Hematopoietic multipotent progenitor cell treated with erythropoietin and hydrocortisone succinate and interleukin-3 and kit ligand, for 4 days (in vitro differentiated cells): ENCODE data around the gene AFMID.
A peak's percentile ranks its signal among the peaks of the same experiment; 100 is the strongest.
"Not testable (repeated sequence)": the region's sequence is repeated elsewhere in the genome, so short reads cannot be mapped to it uniquely, and the experiment has no call there.

Source experiments
- DNase-seq: peaks from one replicate; pipeline ENCODE4 v3.0.0-alpha.2; 2015

The AFMID gene, protein sequence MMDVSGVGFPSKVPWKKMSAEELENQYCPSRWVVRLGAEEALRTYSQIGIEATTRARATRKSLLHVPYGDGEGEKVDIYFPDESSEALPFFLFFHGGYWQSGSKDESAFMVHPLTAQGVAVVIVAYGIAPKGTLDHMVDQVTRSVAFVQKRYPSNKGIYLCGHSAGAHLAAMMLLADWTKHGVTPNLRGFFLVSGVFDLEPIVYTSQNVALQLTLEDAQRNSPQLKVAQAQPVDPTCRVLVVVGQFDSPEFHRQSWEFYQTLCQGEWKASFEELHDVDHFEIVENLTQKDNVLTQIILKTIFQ

DNA sequence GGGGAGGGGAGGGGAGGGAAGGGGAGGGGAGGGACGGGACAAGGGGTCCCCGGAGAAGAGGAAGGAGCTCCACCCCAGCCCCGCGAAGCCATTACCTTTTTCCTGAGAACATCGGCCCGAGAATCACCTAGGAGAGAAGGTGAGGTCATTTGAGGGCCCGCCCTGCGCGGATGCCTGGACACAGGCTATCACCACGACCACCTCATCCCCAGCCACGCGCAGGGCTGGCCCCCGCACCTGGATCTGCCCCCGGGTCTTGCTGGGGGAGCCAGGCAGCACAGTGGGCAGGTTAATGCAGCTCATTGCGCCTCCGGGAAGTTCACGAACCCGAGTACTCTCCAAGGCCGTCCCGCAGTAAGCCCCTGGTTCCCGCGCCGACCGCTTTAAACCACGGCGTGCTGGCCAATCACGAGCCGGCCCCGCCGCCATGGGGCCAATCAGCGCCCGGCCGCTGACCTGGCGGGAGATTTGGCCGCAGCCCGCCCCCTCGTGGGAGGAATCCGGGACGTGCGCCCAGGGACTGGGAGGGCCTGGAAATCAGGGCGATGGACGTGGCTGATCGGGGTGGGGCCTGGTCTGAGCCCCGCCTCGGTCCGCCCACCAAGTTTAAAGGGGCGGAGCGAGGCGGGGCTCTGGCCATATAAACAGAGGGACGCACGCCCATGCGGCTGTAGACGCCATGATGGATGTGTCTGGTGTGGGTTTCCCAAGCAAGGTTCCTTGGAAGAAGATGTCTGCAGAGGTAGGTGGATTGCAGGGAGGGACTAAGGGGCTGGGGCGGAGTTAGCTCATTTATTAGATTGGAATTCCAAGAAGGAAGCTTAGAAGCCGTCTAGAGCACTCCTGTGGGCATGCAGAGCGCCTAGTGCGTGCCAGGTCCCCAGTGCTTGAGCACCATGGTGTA lies at the start of gene AFMID, which contains the start of gene TK1:
Gene AFMID, plus strand, starts transcription at position 671 of the 904 bp plus-strand sequence. Its CDS starts 9 bp downstream, at position 680.
Gene TK1, minus strand, starts transcription at position 361 of the 904 bp plus-strand sequence. Its CDS starts 58 bp downstream, at position 303.
- peak; percentile 99 for DNase-seq

DNA sequence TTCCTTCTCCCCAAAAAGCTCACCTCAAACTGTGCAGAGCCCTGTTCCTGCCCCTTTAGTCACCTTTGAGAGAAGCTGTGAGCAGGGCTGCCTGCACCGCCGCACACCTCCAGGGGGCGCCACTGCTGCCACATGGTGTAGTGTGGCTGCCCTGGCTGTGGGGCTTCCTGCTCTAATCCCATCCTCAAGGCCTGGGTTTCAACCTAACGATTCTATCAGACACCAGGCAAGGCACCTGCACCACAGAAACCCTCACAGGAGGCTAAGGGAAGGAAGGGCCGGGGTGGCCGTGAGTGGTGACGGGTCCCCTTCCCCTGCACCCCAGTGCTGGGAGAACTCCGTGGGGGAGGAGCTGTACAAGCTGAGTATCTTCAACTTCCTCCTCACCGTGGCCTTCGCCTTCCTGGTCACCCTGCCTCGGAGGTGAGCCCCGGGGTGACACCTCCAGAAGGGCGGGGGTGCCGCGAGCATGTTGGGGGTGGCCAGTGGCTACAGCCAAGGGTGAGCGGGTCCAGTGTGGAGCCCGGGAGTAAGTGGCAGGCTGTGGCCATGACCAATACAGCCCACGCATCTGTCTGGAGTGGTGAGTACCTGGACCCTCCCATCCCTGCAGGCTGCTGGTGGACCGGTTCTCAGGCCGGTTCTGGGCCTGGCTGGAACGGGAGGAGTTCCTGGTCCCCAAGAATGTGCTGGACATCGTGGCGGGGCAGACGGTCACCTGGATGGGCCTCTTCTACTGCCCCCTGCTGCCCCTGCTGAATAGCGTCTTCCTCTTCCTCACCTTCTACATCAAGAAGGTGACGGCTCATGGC lies 49.6 kb upstream of the AFMID start:
- peak; percentile 71 for DNase-seq

DNA sequence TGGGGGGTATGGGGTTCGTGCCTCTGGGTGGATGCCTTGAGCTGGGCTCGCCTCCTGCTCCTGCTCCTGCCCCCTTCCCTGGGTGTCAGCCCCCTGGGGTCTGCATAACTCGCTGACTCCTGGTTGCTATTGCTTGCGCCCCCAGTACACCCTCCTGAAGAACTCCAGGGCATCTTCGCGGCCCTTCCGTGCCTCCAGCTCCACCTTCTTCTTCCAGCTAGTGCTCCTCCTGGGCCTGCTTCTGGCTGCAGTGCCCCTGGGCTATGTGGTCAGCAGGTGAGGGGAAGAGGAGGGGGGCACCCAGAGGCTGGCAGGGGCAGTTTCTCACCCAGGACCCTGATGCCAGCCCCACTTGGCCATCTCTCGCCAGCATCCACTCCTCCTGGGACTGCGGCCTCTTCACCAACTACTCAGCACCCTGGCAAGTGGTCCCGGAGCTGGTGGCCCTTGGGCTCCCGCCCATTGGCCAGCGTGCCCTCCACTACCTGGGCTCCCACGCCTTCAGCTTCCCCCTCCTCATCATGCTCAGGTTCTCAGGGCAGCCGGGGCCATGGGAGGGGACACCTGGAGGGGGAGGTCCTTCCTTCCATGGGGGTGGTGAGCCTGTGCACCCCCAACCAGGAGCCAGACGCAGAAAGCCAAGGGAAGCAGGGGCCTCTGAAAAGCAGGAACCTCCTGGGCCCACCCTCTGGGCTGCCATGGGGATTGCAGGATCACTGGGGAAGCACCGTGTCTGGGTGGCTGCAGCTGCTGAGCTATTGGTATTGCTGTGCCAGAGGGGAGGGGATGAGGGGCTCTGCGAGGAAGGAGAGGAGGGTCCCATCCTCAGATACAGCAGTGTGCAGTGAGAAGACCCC lies 48.7 kb upstream of the AFMID start:
- DNase-seq = no peak

DNA sequence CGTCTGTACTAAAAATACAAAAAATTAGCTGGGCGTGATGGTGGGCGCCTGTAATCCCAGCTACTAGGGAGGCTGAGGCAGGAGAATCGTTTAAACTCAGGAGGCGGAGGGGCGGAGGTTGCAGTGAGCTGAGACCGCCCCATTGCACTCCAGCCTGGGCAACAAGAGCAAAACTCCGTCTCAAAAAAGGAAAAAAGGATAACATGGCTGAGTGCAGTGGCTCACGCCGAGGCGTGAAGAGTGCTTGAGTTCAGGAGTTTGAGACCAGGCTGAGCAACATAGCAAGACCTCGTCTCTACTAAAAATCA lies 47.3 kb upstream of the AFMID start:
- not testable (repeated sequence) for DNase-seq

DNA sequence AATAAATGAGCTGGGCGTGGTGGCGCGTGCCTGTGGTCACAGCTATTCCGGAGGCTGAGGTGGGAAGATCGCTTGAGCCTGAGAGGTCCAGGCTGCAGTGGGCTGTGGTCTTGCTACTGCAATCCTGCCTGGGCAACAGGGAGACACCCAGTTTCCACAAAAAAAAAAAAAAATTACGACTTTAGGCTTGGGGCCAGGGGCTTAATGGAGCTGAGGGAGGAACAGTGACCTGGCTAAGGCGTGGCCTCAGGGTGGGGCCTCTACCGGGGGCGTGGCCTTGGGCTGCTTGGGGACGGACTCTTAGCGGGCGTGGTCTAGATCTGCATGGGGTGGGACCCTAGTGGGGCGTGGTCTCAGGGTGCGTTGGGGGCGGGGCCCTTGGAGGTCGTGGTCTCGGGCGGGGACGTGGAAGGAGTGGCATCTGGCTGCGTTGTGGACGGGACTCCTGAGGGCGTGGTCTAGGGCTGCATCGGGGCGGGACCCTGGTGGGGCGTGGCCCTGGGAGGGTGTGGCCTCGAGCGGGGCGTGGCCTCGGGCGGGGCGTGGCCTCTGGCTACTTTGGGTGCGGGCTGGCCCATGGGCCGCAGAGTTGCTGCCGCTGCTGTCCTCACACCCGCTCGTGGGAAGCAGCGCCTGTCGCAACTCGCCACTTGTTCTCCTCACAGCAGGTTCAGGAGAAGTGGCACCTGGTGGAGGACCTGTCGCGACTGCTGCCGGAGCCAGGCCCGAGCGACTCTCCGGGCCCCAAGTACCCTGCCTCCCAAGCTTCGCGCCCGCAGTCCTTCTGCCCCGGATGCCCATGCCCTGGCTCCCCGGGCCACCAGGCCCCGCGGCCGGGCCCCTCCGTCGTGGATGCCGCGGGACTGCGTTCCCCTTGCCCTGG lies 46.8 kb upstream of the AFMID start:
- peak; percentile 100 for DNase-seq

DNA sequence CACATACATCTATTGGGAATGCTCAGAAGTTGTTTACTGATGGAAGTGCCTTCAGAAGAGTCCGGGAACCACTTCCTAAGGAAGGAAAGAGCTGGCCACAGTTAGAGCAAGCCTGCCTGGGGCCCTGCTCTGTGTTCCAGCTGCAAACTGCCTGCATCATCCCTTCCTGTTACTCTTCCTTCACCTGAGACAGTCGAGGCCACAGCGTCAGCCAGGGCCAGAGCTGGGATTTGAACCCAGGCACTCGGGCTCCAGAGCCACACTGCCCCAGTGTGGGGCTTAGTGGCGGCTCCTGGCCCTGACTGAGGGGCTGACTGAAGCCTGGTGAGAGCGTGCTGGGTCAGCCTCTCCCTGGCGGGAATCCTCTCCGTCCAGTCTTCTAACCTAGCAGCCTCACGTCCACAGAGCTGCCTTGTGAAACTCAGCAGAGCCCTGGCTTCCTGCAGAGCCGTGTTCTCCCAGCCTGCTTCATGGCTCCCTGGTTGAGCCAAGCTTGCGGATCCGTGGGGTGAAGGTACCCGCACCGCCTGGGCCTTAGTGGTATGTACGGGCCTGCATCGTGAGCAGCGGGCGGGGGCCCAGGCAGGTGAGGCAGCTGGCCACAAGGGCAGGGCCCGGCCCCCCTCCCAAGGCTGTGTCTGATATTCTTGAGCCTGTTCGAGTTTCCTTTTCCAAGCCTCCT lies 45.6 kb upstream of the AFMID start:
- DNase-seq = no peak

DNA sequence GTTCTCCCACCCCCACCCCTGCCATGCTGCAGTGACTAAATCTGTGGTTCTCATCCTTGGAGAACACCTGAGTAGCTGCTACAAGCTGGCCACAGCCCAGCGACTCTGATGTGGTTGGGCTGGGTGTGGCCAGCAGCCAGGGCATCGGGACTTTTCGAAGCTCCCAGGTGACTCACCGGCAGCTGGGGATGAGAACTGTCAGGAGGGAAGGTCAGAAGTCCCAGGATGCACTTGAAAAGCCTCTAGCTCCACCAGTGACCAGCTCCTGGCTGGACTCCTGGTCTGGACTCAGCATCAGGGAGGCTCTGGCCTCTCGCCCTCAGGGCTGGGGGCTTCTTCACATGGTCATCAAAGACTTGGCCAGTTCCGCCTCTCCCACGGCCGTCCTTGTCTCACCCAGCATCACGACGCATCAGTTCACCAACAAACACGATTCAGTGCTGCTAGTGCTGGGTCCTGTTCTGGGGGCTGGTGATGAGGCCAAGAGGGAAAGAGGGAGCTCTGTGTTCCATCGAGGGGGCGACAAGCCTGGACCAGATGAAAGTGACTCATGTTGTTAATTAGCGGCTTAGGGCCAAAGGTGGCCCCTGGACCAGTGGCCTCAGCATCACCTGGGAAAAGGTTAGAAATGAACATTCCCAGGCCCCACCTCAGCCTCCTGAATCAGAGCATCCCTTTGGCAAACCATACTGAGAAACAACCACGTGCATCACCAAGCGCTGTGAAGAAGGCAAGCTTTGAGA lies 44.9 kb upstream of the AFMID start:
- DNase-seq = no peak

DNA sequence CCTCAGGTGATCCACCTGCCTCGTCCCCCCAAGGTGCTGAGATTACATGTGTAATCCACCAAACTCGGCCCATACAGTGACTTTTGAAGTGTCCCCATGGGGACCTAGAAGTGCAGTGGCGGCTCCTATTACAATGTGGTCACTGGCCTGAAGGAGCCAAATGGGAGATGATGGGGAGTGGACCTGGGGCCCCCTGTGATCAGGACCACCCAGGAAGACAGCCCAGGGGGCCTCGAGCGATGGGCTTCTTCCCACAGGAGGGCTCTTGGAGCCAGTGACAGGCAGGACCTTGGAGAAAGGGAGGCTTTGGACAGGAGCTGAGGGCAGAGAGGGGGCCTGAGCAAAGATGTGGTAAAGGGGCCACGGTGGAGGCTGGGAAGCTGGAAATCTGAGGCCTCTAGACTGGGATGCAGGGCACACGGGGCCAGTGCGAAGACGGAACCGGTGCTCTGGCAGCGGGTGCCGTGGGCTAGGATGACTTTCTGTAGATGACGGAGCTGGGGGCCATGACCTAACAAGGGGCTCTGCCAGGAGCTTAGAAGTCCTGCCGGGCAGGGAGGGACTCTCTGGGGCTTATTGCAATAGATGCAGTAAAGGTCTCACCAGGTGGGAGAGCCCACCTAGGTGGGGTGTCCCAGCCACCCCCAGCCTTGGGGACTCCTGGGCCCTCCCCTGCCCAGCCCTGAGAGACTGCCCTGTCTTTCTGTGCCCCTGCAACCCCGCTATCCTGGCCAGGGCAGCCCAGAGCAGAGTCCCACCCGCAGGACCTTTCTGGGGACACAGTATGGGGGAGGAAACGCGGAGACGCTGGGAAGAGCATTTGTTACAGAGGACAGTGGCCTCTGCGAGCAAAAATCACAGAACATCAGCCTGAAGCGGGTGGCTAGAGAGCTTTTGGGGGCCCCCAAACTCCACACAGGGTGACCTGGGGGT lies 43.7 kb upstream of the AFMID start:
- no peak for DNase-seq

DNA sequence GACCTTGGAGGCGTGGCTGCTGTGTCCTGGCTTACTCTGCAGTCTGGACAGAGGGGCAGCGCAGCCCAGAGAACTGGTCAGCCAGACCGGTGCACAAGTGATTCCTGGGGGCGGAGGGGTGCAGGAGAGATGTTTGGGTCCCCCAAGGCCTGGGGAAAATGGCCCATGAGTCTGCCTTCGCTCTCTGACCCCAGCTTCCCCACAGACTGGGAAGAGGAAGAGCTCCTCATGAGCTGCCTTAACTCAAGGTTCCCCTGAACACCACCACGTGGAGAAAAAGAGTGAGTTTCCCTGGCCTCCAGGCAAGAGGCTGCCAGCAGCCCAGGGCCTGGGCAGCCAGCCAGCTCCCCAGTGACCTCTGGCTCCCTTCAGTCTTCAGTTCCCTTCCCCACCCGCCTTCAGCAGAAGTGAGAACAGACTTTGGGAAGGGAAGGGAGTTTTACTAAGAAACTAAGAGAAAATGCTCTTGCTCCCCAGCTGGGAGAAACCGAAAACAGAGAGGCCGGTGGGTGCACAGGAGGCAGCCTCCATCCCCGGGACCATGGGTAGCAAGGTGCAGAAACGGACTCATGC lies 42.9 kb upstream of the AFMID start:
- DNase-seq = peak; percentile 91

DNA sequence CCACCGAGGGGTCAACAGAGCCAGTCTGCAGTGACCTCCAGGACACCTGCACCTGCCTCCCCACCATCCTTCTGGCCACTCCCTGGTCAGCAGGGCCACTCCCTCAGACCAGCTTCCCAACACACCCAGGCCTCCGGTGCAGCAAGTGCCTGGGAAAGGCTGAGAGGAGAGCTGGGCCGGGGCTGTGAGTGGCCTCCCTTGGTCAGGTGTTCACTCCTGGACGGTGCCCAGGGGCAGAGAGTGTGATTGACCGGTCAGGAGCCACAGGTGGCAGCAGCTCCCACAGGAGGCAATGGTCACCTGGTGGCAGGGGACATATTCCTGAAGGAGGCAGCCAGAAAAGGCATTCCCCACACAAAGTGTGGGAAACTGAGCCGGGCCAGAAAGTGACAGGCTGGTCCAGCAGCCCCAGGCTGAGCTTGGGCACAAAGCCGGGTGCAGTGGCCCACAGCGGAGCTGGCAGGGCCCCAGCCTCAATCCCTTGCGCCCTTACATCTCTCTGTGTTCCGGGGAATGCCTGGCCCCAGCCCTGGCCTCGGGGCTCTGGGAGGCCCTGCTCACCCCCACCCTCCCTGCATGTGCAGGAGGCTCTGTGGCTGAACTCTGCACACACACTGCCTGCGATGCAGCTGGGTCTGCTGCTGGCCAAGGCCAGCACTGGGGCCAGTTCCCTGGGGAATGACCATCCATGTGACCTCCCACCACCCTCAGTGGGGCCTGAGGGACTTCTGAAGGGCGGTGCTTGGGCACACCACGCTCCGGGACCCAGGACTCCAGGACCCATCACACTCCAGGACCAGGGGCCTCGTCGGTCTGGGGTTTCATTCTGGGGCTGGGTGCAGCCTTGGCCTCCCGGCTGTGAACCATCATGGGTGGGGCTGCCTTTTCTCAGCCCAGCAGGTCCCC lies 42.2 kb upstream of the AFMID start:
- no peak for DNase-seq

DNA sequence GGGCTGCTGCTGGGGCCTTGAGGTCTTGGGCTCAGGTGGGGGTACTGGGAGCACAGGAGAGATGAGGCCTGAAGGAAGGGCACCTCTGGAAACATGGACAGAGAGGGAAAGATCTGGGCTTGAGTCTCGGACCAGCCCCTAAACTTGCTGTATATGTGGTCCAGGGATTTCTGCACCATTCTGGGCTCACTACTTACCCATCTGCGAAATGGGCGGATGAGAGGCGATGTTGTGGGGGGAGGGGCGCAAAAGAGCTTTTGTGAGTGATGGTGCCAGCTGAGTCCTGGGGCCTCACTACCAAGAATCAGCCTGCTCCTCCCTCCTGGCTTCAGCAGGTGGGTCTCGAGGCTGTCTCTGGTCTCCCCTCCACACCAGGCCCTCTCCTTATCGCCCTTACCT lies 40.7 kb upstream of the AFMID start:
- DNase-seq = no peak

DNA sequence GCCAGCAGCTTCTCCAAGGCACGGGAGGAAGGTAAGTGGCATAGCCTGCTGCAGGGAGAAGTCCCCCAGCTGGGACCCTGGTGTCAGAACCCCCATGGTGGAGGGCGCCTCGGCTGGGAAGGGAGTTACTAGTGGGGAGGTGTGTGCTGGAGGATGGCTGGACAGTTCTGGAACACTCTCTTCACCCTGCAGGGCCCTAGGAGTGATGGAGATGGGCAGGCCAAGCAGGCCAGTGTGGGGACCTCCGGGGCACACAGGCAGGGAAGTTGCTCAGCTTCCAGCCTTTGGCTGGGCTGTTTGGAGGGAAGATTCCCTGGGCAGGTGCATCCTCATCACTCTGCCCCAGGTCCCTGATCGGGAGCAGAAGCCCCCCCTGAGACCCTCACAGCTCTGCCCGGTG lies 40.3 kb upstream of the AFMID start:
- no peak for DNase-seq

DNA sequence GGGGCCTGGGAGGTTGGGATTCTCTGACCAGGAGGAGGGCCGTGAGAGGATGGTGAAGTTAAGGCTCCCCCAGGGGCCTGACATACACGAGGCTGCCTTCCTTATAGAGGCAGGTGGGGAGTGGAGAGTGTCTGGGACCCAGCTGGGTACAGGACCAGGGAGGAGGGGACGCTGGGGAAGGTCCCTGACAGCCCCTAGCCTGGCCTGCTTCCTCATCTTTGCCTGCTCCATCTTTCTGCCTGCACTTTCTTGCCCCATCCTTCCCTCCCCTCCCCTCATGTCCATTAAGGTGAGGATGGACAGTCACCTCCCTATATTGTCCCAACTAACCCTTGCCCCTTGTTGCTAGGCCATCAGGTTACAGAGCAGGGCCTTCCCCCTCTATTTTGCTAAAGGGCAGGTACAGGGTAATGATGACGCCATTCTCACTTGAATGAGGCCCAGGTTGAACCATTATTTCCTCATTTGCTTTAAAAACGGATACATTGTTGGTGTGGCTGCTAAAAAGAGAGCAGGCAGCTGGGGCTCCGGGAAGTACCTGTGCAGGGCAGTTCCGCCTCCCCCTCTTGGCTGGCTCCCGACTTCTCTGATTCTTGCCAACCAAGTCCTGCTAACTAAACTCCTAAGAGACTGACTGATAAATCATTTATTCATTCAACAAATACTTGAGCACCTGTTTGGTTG lies 39.7 kb upstream of the AFMID start:
- no peak for DNase-seq

DNA sequence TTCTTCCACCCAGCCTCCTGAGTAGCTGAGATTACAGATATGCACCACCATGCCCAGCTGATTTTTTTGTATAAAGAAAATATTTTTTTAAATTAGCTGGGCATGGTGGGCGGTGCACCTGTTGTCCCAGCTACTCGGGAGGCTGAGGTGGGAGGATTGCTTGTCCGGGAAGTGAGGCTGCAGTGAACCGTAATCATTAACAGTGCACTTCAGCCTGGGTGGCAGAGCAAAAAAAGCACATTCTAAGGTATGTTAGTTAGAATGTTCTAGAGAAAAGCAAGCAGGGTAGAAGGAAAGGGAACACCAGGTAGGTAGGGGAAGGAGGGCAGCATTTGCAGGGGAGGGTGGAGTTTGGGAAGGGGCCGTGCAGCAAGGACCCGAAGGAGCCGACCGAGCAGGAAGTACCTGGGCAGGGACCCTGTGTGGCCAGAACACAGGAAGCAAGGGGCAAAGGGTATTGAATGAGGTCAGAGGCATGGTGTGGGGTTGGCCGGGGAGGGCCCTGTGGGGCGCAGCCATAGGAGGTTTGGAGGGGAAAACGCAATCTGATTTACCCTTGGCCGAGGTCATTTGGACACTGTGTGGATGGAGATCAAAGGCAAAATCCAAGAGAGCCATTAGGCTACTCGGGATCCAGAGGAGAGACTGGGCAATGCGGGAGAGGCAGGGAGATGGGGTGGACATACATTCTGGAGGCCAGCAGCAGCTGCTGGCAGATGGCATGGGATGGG lies 38.7 kb upstream of the AFMID start:
- DNase-seq = no peak

DNA sequence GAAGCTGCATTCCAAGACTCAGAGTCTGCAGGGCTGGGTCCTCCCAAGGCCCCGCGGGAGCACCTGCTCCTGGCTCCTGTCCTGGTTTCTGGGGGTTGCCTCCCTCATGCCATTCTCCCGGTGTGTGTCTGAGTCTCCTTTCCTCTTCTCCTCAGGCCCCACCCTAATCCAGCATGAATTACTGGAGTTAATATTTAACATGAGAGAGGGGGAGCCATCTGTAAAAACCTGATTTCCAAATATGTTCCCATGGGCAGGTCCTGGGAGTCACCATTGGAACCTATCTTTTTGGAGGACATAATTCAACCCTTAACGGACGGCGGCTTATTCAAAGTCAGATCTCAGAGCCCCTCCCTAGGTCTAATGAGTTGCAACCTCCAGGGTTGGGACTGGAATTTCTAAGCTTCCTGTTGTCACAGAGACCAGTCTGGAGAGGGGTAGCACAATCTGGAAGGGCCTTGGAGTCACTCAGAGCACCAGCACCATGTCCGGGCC lies 35.6 kb upstream of the AFMID start:
- no peak for DNase-seq
